PFSK-1 (cell line): Measurements from ENCODE around the gene POLR3H.

Source experiments
- POLR2AphosphoS5 ChIP-seq: IDR thresholded peaks from 2 replicates; pipeline ENCODE4 v1.6.1; 2012; ENCODE audit warnings: low read depth, mild to moderate bottlenecking, control low read depth, low read length, moderate library complexity
- SIN3A ChIP-seq: IDR thresholded peaks from 2 replicates; pipeline ENCODE4 v1.6.1; 2012; ENCODE audit warnings: mild to moderate bottlenecking, low read length, moderate library complexity, borderline replicate concordance; ENCODE audit not compliant: insufficient read depth

DNA sequence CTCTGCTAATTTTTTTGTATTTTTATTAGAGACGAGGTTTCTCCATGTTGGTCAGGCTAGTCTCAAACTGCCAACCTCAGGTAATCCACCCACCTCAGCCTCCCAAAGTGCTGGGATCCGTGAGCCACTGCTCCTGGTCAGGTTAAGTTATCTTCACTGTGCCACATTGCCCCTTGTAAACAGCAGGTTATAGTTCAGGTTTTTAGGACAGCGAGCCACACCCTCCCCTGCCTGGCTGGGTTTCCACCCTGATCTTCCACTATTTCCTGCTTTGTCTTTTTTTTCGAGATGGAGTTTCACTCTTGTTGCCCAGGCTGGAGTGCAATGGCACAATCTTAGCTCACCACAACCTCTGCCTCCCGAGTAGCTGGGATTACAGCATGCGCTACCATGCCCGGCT is 59.2 kb downstream of the POLR3H start:
- TF ChIP-seq POLR2AphosphoS5: no peak
- no peak for TF ChIP-seq SIN3A
